ENCODE results near the gene NF1. TPM values are rescaled to one million over a fixed set of nuclear protein-coding genes. Genes with fewer than 3 reads are reported as not detected.

NF1 gene
- polyA plus RNA-seq, 1 of the 3 experiments (the other 2 are of a cell fraction): 19.6 TPM

GRCh38 chr17:31131299-31131698 lies 36.5 kb downstream of the NF1 start:
- Histone ChIP-seq H3K9me3 (no peaks in the 10 kb centered on the region), H3F3A (replicated peaks; ENCODE audit: insufficient read depth) (peaks cover 6% of the 10 kb centered on the region), H3K36me3 (replicated peaks in 1 of 2; ENCODE audit: control insufficient read depth in 1 of 2, insufficient read depth in 2 of 2, low read length in 1 of 2) (peaks cover 0 to 27% of the 10 kb centered on the region in 2 experiments), H3K79me2 (ENCODE audit: insufficient read depth) (peaks cover 98% of the 10 kb centered on the region), H3K4me2 (no peak overlapping the region), H4K20me1 (ENCODE audit: insufficient read depth) (peaks cover 44% of the 10 kb centered on the region), H3K9me2 (no peaks in the 10 kb centered on the region), H3K27ac (ENCODE audit: low read depth in 2 of 2, low read length in 1 of 2) (no peak overlapping the region), H2AFZ (ENCODE audit: low read depth) (no peak overlapping the region), H3K27me3 (ENCODE audit: insufficient read depth) (no peaks in the 10 kb centered on the region), H3K4me1 (ENCODE audit: control insufficient read depth in 1 of 2, insufficient read depth in 2 of 2, low read depth in 1 of 2, low read length in 1 of 2) (peaks cover 0 to 6% of the 10 kb centered on the region in 2 experiments; a peak in 1 of 4 replicates), H3K9ac (no peak overlapping the region), H3K4me3 (ENCODE audit: low read depth in 2 of 2, low read length in 1 of 2) (no peak overlapping the region)
- ChIA-PET POLR2A (no interaction called here), CTCF (no interaction called here)
- TF ChIP-seq, protein P1, sequence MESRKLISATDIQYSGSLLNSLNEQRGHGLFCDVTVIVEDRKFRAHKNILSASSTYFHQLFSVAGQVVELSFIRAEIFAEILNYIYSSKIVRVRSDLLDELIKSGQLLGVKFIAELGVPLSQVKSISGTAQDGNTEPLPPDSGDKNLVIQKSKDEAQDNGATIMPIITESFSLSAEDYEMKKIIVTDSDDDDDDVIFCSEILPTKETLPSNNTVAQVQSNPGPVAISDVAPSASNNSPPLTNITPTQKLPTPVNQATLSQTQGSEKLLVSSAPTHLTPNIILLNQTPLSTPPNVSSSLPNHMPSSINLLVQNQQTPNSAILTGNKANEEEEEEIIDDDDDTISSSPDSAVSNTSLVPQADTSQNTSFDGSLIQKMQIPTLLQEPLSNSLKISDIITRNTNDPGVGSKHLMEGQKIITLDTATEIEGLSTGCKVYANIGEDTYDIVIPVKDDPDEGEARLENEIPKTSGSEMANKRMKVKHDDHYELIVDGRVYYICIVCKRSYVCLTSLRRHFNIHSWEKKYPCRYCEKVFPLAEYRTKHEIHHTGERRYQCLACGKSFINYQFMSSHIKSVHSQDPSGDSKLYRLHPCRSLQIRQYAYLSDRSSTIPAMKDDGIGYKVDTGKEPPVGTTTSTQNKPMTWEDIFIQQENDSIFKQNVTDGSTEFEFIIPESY (IDR thresholded peaks at IDR 0.05; ENCODE audit: borderline replicate concordance, low read depth): no peak
- TF ChIP-seq EZH2phosphoT487 (IDR thresholded peaks at IDR 0.05; ENCODE audit: borderline replicate concordance, low read depth) (no peak), RXRA (IDR thresholded peaks at IDR 0.05; ENCODE audit: borderline replicate concordance, low read depth) (no peak), IRF3 (IDR thresholded peaks at IDR 0.05; ENCODE audit: low read depth, low read length) (no peak), USF2 (IDR thresholded peaks at IDR 0.05; ENCODE audit: borderline replicate concordance, low read depth, low read length) (no peak), EP300 (IDR thresholded peaks at IDR 0.05; ENCODE audit: borderline replicate concordance in 1 of 2, low read depth in 1 of 2, low read length in 1 of 2) (no peak), NFIC (IDR thresholded peaks at IDR 0.05; ENCODE audit: borderline replicate concordance) (no peak), ELF1 (IDR thresholded peaks at IDR 0.05) (no peak)
- TF ChIP-seq, protein P2, sequence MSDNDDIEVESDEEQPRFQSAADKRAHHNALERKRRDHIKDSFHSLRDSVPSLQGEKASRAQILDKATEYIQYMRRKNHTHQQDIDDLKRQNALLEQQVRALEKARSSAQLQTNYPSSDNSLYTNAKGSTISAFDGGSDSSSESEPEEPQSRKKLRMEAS (IDR thresholded peaks at IDR 0.05; ENCODE audit: low read depth): no peak
- 100% methylated on average over 3 of the region's 3 CpGs for WGBS (ENCODE audit: low lambda C conversion rate)
- DNase-seq: no peak

DNA sequence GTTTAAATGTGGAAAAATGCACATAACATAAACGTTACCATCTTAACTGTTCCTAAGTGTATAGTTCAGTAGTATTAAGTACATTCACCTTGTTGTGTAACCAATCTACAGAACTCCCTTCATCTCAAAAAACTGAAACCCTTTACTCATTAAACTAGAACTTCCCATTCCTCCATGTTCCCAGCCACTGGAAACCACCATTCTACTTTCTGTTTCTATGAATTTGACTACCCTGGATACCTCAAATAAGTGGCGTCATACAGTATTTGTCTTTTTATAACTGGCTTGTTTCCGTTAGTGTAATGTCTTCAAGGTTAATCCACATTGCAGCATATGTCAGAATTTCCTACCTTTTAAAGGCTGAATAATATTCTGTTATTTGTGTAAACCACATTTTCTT lies 38.2 kb downstream of the NF1 start:
- no peak for TF ChIP-seq ELF1 (IDR thresholded peaks at IDR 0.05)
- TF ChIP-seq RAD21 (IDR thresholded peaks at IDR 0.05; ENCODE audit: low read length): no peak
- no peak for TF ChIP-seq USF1 (IDR thresholded peaks at IDR 0.05; ENCODE audit: borderline replicate concordance, low read depth)
- no peak for TF ChIP-seq RXRA (IDR thresholded peaks at IDR 0.05; ENCODE audit: borderline replicate concordance, low read depth)
- TF ChIP-seq RFX5 (IDR thresholded peaks at IDR 0.05; ENCODE audit: low read length): no peak
- TF ChIP-seq NFIC (IDR thresholded peaks at IDR 0.05; ENCODE audit: borderline replicate concordance): no peak
- TF ChIP-seq CHD2 (IDR thresholded peaks at IDR 0.05; ENCODE audit: low read length, partially characterized antibody): no peak
- TF ChIP-seq SIN3A (IDR thresholded peaks at IDR 0.05; ENCODE audit: borderline replicate concordance, low read depth, low read length): no peak
- no peak for TF ChIP-seq IRF3 (IDR thresholded peaks at IDR 0.05; ENCODE audit: low read depth, low read length)
- TF ChIP-seq, protein P2 (IDR thresholded peaks at IDR 0.05; ENCODE audit: low read depth): no peak
- TF ChIP-seq YY1 (IDR thresholded peaks at IDR 0.05; ENCODE audit: low read depth): no peak
- TF ChIP-seq MXI1 (IDR thresholded peaks at IDR 0.05; ENCODE audit: low read depth, low read length): no peak
- no peak for TF ChIP-seq MEF2A (IDR thresholded peaks at IDR 0.05; ENCODE audit: borderline replicate concordance, low read depth)
- no peak for TF ChIP-seq GABPA (IDR thresholded peaks at IDR 0.05; ENCODE audit: low read depth)
- TF ChIP-seq SMC3 (IDR thresholded peaks at IDR 0.05; ENCODE audit: low read depth, low read length): no peak
- TF ChIP-seq JUND (IDR thresholded peaks at IDR 0.05): no peak
- Histone ChIP-seq H3K9ac (no peak overlapping the region), H3K27me3 (ENCODE audit: insufficient read depth) (no peaks in the 10 kb centered on the region), H3K36me3 (replicated peaks in 1 of 2; ENCODE audit: control insufficient read depth in 1 of 2, insufficient read depth in 2 of 2, low read length in 1 of 2) (peaks cover 0 to 39% of the 10 kb centered on the region in 2 experiments), H3K9me3 (no peaks in the 10 kb centered on the region), H3K4me2 (no peak overlapping the region), H3F3A (replicated peaks; ENCODE audit: insufficient read depth) (peaks cover 9% of the 10 kb centered on the region), H3K9me2 (no peaks in the 10 kb centered on the region), H3K4me1 (ENCODE audit: control insufficient read depth in 1 of 2, insufficient read depth in 2 of 2, low read depth in 1 of 2, low read length in 1 of 2) (peaks cover 0 to 6% of the 10 kb centered on the region in 2 experiments; a peak in 1 of 4 replicates), H2AFZ (ENCODE audit: low read depth) (no peak overlapping the region), H3K4me3 (ENCODE audit: low read depth in 2 of 2, low read length in 1 of 2) (no peak overlapping the region), H3K27ac (ENCODE audit: low read depth in 2 of 2, low read length in 1 of 2) (no peak overlapping the region), H3K79me2 (ENCODE audit: insufficient read depth) (peaks cover 100% of the 10 kb centered on the region), H4K20me1 (ENCODE audit: insufficient read depth) (peaks cover 31% of the 10 kb centered on the region)
- no peak for DNase-seq
- ChIA-PET CTCF (no interaction called here), POLR2A (no interaction called here)
- 95% methylated on average over 3 of the region's 3 CpGs for WGBS (ENCODE audit: low lambda C conversion rate)
